ENCODE data around the gene PCDHGB1.
"Not testable (repeated sequence)": the region's sequence is repeated elsewhere in the genome, so short reads cannot be mapped to it uniquely, and the experiment has no call there.

PCDHGB1 gene

GRCh38 chr5:141382469-141383294 is 32.8 kb downstream of the PCDHGB1 start, which contains the start of gene PCDHGA7:
Gene PCDHGA7, plus strand, starts transcription at chr5:141382742. Its CDS starts 158 bp downstream, at chr5:141382900.
- no peak within 1 kb of the TSS for H3K4me3 ChIP-seq (ENCODE audit: low read depth, low read length)

GRCh38 chr5:141383345-141383744 is 33.4 kb downstream of the PCDHGB1 start:
- no peak overlapping the region for H3K4me3 ChIP-seq (ENCODE audit: low read depth, low read length)

GRCh38 chr5:141384471-141385267 is 34.8 kb downstream of the PCDHGB1 start:
- no peak overlapping the region for H3K4me3 ChIP-seq (ENCODE audit: low read depth, low read length)

GRCh38 chr5:141387557-141388311 is 37.8 kb downstream of the PCDHGB1 start, which contains the start of gene PCDHGB4:
Gene PCDHGB4, plus strand, starts transcription at chr5:141387698. Its CDS starts 187 bp downstream, at chr5:141387885.
- H3K4me3 ChIP-seq (ENCODE audit: low read depth, low read length): peak within 1 kb of the TSS; percentile 25

DNA sequence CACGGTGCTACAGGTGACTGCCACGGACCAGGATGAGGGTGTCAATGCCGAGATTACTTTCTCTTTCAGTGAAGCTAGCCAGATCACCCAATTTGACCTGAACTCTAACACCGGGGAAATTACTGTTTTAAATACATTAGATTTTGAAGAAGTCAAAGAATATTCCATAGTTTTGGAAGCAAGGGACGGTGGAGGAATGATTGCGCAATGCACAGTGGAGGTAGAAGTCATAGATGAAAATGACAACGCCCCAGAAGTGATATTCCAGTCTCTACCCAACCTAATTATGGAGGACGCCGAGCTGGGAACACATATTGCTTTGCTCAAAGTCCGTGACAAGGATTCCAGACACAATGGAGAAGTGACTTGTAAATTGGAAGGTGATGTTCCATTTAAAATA is 38.8 kb downstream of the PCDHGB1 start:
- no peak overlapping the region for H3K4me3 ChIP-seq (ENCODE audit: low read depth, low read length)

GRCh38 chr5:141389153-141390042 is 39.5 kb downstream of the PCDHGB1 start:
- no peak overlapping the region for H3K4me3 ChIP-seq (ENCODE audit: low read depth, low read length)

DNA sequence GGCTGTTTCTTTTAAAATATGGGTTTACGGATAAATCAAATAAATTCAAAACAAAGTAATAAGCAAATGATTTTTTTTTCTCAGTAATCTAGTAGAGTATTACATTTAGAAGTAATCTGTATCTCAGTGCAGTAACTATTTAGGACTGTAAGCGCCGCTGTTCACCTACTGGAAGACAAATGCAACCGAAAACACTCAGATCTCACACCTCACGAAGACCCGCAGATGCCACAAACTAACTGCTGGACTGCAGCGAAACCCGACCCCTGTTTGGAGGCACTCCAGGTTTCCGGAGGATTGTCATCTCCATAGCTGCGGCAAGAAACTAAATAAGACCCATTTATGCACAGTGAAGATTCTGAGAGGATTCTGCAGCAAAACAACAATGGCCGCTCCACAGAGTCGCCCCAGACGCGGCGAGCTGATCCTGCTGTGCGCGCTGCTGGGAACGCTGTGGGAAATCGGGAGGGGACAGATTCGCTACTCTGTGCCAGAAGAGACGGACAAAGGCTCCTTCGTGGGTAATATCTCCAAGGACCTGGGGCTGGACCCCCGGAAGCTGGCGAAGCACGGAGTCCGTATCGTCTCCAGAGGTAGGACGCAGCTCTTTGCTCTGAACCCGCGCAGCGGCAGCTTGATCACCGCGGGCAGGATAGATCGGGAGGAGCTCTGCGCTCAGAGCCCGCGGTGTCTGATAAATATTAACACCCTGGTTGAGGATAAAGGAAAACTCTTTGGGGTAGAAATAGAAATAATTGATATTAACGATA is 42.7 kb downstream of the PCDHGB1 start, which contains the start of gene PCDHGA8:
TSS of gene PCDHGA8 (plus strand) at position 205 of the 770 bp plus-strand sequence. CDS start at position 386, 181 bp downstream.
- H3K4me3 ChIP-seq (ENCODE audit: low read depth, low read length): no peak within 1 kb of the TSS

DNA sequence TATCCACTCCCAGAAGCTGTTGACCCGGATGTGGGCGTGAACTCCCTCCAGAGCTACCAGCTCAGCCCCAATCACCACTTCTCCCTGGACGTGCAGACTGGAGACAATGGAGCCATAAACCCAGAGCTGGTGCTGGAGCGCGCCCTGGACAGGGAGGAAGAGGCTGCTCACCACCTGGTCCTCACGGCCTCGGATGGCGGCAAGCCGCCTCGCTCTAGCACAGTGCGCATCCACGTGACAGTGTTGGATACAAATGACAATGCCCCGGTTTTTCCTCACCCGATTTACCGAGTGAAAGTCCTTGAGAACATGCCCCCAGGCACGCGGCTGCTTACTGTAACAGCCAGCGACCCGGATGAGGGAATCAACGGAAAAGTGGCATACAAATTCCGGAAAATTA is 43.4 kb downstream of the PCDHGB1 start:
- no peak overlapping the region for H3K4me3 ChIP-seq (ENCODE audit: low read depth, low read length)

- not testable (repeated sequence) for H3K4me3 ChIP-seq (ENCODE audit: low read depth, low read length)
These were observed 44.7 kb downstream of the PCDHGB1 start for GRCh38 chr5:141394401-141395187.

GRCh38 chr5:141397756-141398551 is 48.1 kb downstream of the PCDHGB1 start, which contains the start of gene PCDHGB5:
Gene PCDHGB5, plus strand, starts transcription at chr5:141397947. Its CDS starts 181 bp downstream, at chr5:141398128.
- H3K4me3 ChIP-seq (ENCODE audit: low read depth, low read length): not testable (repeated sequence)

GRCh38 chr5:141398608-141399007 is 48.7 kb downstream of the PCDHGB1 start:
- no peak overlapping the region for H3K4me3 ChIP-seq (ENCODE audit: low read depth, low read length)

- H3K4me3 ChIP-seq (ENCODE audit: low read depth, low read length): no peak overlapping the region
These were observed 49.8 kb downstream of the PCDHGB1 start for GRCh38 chr5:141399555-141400258.
